ENCODE results near the gene RTP1.

GRCh38 chr3:187150599-187150998, 46.7 kb upstream of the RTP1 start:
- no peak for TF ChIP-seq TARDBP (IDR thresholded peaks at IDR 0.05)
- no peak for TF ChIP-seq ZNF384 (IDR thresholded peaks at IDR 0.05)
- TF ChIP-seq SUZ12 (IDR thresholded peaks at IDR 0.05) = no peak
- TF ChIP-seq SP1 (IDR thresholded peaks at IDR 0.05) = no peak

Measured in HEK293T (cell line).